Measurements from ENCODE around the gene TIAM1.

GRCh38 chr21:31347435-31348032 lies 3.5 kb upstream of the TIAM1 start:
- TF ChIP-seq CTCF (conservative IDR thresholded peaks at IDR 0.05; ENCODE audit: low read length) (peak; percentile 81), EZH2phosphoT487 (IDR thresholded peaks at IDR 0.05; ENCODE audit: borderline replicate concordance, low read depth, low read length) (no peak)
